A549 (cell line): ENCODE results near the gene MED22. TPM values are rescaled to one million over a fixed set of nuclear protein-coding genes. Genes with fewer than 3 reads are reported as not detected.
"Not testable (repeated sequence)": the region's sequence is repeated elsewhere in the genome, so short reads cannot be mapped to it uniquely, and the experiment has no call there.

Experiments used
- ATAC-seq, 2 experiments: fragments of 200-7000 bp in 1 of 2; fragments of >200 bp in 1 of 2; cut with Nextera tagmentation in 1 of 2; cut with Tn5 transposase in 1 of 2; 3 replicates each; pipeline versions ENCODE4 v1.8.0 to v1.9.1; 2018 to 2020; ENCODE audit warnings: mild to moderate bottlenecking in 1 of 2, moderate library complexity in 1 of 2
- CTCF ChIA-PET: fragments of 300-600 bp; sonication (Branson Sonifier 250); formaldehyde crosslinking; extraction: SDS; loops from one replicate; lab custom pipeline; 2021; ENCODE audit warnings: antibody characterized with exemption, inconsistent platforms; lab: Yijun Ruan, JAX
- POLR2A ChIA-PET: fragments of 350-600 bp; formaldehyde crosslinking; extraction: SDS; loops from one replicate; lab custom pipeline; 2021; ENCODE audit warnings: antibody characterized with exemption, inconsistent platforms; lab: Yijun Ruan, JAX
- DNase-seq, 2 experiments: peaks; one replicate each; pipeline versions ENCODE4 v3.0.0 to v3.0.0-alpha.2; 2011 to 2016; ENCODE audit warnings: low read depth in 1 of 2, low spot score in 1 of 2
- FAIRE-seq: peaks from 2 replicates; lab custom pipeline; 2011; peaks lifted over from hg19 to GRCh38; lab: Jason Lieb, UNC
- H3K27ac ChIP-seq, 2 experiments: fragments of >200 bp; sonication (Bioruptor Twin); formaldehyde crosslinking; 3 replicates each; pipeline ENCODE4 v1.5.1; 2016 to 2017
- H3K4me1 ChIP-seq: fragments of >200 bp; sonication (Bioruptor Twin); formaldehyde crosslinking; 3 replicates; pipeline ENCODE4 v1.6.1; 2016
- H3K4me2 ChIP-seq: fragments of >200 bp; sonication (Bioruptor Twin); formaldehyde crosslinking; 3 replicates; pipeline ENCODE4 v1.6.1; 2016
- H3K4me3 ChIP-seq: fragments of >200 bp; sonication (Bioruptor Twin); formaldehyde crosslinking; 3 replicates; pipeline ENCODE4 v1.5.1; 2016
- H3K9me3 ChIP-seq: fragments of >200 bp; sonication (Bioruptor Twin); formaldehyde crosslinking; 3 replicates; pipeline ENCODE4 v1.6.1; 2016
- BHLHE40 ChIP-seq: IDR thresholded peaks from 2 replicates; pipeline ENCODE4 v1.6.1; 2012; ENCODE audit warnings: low read depth, low read length, inconsistent platforms
- CBX2 ChIP-seq: fragments of 200-600 bp; sonication (generic); IDR thresholded peaks from 2 replicates; pipeline ENCODE4 v1.6.1; 2016; ENCODE audit warnings: low read depth, mild to moderate bottlenecking, borderline replicate concordance
- CEBPB ChIP-seq, 2 experiments: fragments of >200 bp in 1 of 2; sonication (Bioruptor Twin) in 1 of 2; formaldehyde crosslinking in 1 of 2; IDR thresholded peaks; 2 replicates each; pipeline ENCODE4 v1.6.1; 2012 to 2016
- CHD4 ChIP-seq: fragments of 200-600 bp; sonication (generic); IDR thresholded peaks from 2 replicates; pipeline ENCODE4 v1.6.1; 2016; ENCODE audit warnings: antibody characterized with exemption, mild to moderate bottlenecking, borderline replicate concordance
- FOSL2 ChIP-seq, 2 experiments: fragments of 450-650 bp in 1 of 2; fragments of >200 bp in 1 of 2; sonication (Bioruptor Twin) in 1 of 2; formaldehyde crosslinking; IDR thresholded peaks; 2 replicates each; pipeline versions ENCODE4 v1.5.0 to v1.6.1; 2016 to 2020; ENCODE audit warnings: mild to moderate bottlenecking in 1 of 2, moderate library complexity in 1 of 2
- GATA3 ChIP-seq: IDR thresholded peaks from 2 replicates; pipeline ENCODE4 v1.6.1; 2012; ENCODE audit warnings: borderline replicate concordance
- HES2 ChIP-seq: fragments of >200 bp; sonication (Bioruptor Twin); formaldehyde crosslinking; IDR thresholded peaks from 2 replicates; pipeline ENCODE4 v1.6.1; 2016
- JUNB ChIP-seq: fragments of >200 bp; sonication (Bioruptor Twin); formaldehyde crosslinking; IDR thresholded peaks from 2 replicates; pipeline ENCODE4 v1.6.1; 2016
- KDM1A ChIP-seq: fragments of 200-600 bp; sonication (generic); IDR thresholded peaks from 2 replicates; pipeline ENCODE4 v1.6.1; 2016; ENCODE audit warnings: low read depth, mild to moderate bottlenecking
- MAFK ChIP-seq: fragments of 450-650 bp; IDR thresholded peaks from 2 replicates; pipeline ENCODE4 v1.6.1; 2014; ENCODE audit not compliant: partially characterized antibody
- MYC ChIP-seq: IDR thresholded peaks from 2 replicates; pipeline ENCODE4 v1.6.1; 2012; ENCODE audit warnings: mild to moderate bottlenecking, inconsistent platforms, low read length, improper control_type of control experiment, borderline replicate concordance
- NPAS2 ChIP-seq: fragments of 250-450 bp; sonication (Bioruptor Pico); IDR thresholded peaks from 2 replicates; pipeline ENCODE4 v1.8.0; 2022; ENCODE audit warnings: mild to moderate bottlenecking, moderate library complexity, borderline replicate concordance
- PBX3 ChIP-seq: IDR thresholded peaks from 2 replicates; pipeline ENCODE4 v1.6.1; 2012
- POLR2A ChIP-seq: IDR thresholded peaks from 2 replicates; pipeline ENCODE4 v1.6.1; 2012; ENCODE audit warnings: mild to moderate bottlenecking, low read length
- SREBF2 ChIP-seq: fragments of 450-650 bp; IDR thresholded peaks from 2 replicates; pipeline ENCODE4 v1.6.1; 2014; ENCODE audit warnings: mild to moderate bottlenecking, moderate library complexity
- TFCP2L1 ChIP-seq: fragments of 250-450 bp; sonication (Bioruptor Pico); IDR thresholded peaks from 2 replicates; pipeline ENCODE4 v1.5.0; 2021; ENCODE audit warnings: mild to moderate bottlenecking
- TP53 ChIP-seq: fragments of 250-450 bp; sonication (Bioruptor Pico); IDR thresholded peaks from 2 replicates; pipeline ENCODE4 v1.5.0; 2021; ENCODE audit warnings: mild to moderate bottlenecking, moderate library complexity
- ZC3H11A ChIP-seq: fragments of 450-650 bp; IDR thresholded peaks from 2 replicates; pipeline ENCODE4 v1.6.1; 2014; ENCODE audit warnings: antibody characterized with exemption, mild to moderate bottlenecking
- WGBS: methylation state at CpG from one replicate; pipeline ENCODE4 v1.1.6; 2017; ENCODE audit errors: missing lambda C conversion rate; 5-methylcytosine and 5-hydroxymethylcytosine counted together
- polyA plus RNA-seq, 4 experiments: library from polyadenylated mRNA; depleted of rRNA in 3 of 4; stranded (reverse); fragments of >200 nt; fragmentation: RNase III in 1 of 4; extraction: RNeasy Plus Mini Kit Qiagen cat#74134 plus additional on column Dnase treatment in 1 of 4; gene quantifications; 2 replicates in 3 of 4; 3 replicates in 1 of 4; pipeline ENCODE4 v1.2.3, GENCODE V29; 2011 to 2017
- TF ChIP-seq, protein P1 (sequence below): IDR thresholded peaks from 2 replicates; pipeline ENCODE4 v1.6.1; 2012; ENCODE audit warnings: low read depth, borderline replicate concordance
- TF ChIP-seq, protein P2 (sequence below): fragments of 250-450 bp; sonication (Bioruptor Pico); IDR thresholded peaks from 2 replicates; pipeline ENCODE4 v1.5.0; 2021; ENCODE audit warnings: mild to moderate bottlenecking, moderate library complexity, borderline replicate concordance
- TF ChIP-seq, protein P3 (sequence below): fragments of 250-450 bp; sonication (Bioruptor Pico); IDR thresholded peaks from 2 replicates; pipeline ENCODE4 v1.5.0; 2020; ENCODE audit warnings: low read depth, mild to moderate bottlenecking, moderate library complexity

Gene MED22
- polyA plus RNA-seq, 2 of the 4 experiments (the other 2 are of a cell fraction): 15.7 to 22.0 TPM

DNA sequence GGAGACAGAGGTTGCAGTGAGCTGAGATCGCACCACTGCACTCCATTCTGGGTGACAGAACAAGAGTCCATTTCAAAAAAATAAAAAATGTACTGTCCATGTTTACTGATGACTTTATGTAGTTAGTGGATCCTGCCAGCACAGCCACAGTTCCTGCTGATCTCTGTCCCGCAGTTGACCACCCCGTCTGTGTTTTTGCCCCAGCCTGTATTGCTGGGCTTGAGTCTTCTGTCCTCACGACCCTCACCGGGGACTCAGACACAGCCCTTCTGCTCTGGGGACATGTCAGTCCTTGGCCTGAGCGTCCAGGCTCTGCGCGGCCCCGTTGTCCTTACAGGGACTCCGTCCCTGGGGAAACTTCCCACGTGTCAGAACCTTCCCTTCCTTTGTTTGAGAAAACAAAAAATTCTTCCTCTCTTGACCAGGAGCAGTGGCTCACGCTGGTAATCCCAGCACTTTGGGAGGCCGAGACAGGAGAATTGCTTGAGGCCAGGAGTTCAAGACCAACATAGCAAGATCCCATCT, 26.5 kb downstream of the MED22 start:
- H3K4me2 ChIP-seq: no peak overlapping the region
- H3K4me1 ChIP-seq: no peaks in the 10 kb centered on the region
- ATAC-seq (no peak), FAIRE-seq (no peak), DNase-seq (no peak)
- H3K27ac ChIP-seq: no peak overlapping the region
- WGBS: 67% methylated on average over 13 of the region's 13 CpGs
- CTCF ChIA-PET: interaction anchor here (0.9 to 1.8 kb wide), 2 partner anchors 82 to 136 kb away, joined by 5 read pairs; no protein-coding TSS in a partner anchor
- POLR2A ChIA-PET: no interaction called here
- H3K9me3 ChIP-seq: 0 out of 3 replicates have a peak, but pooled peaks cover 5% of the 10 kb centered on the region
- H3K4me3 ChIP-seq: no peak overlapping the region
- TF ChIP-seq CEBPB (IDR thresholded peaks at IDR 0.05) (no peak), CHD4 (no peak), HES2 (no peak), TFCP2L1 (no peak), BHLHE40 (no peak), ZC3H11A (no peak), FOSL2 (IDR thresholded peaks at IDR 0.05) (no peak), FOSL2 (CRISPR knock-in tag; IDR thresholded peaks at IDR 0.05) (no peak), NPAS2 (CRISPR knock-in tag) (no peak), POLR2A (no peak), KDM1A (no peak), PBX3 (no peak), TP53 (no peak), MYC (no peak), GATA3 (no peak), MAFK (no peak)
- TF ChIP-seq, protein P1, sequence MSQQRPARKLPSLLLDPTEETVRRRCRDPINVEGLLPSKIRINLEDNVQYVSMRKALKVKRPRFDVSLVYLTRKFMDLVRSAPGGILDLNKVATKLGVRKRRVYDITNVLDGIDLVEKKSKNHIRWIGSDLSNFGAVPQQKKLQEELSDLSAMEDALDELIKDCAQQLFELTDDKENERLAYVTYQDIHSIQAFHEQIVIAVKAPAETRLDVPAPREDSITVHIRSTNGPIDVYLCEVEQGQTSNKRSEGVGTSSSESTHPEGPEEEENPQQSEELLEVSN: no peak
- TF ChIP-seq, protein P2, sequence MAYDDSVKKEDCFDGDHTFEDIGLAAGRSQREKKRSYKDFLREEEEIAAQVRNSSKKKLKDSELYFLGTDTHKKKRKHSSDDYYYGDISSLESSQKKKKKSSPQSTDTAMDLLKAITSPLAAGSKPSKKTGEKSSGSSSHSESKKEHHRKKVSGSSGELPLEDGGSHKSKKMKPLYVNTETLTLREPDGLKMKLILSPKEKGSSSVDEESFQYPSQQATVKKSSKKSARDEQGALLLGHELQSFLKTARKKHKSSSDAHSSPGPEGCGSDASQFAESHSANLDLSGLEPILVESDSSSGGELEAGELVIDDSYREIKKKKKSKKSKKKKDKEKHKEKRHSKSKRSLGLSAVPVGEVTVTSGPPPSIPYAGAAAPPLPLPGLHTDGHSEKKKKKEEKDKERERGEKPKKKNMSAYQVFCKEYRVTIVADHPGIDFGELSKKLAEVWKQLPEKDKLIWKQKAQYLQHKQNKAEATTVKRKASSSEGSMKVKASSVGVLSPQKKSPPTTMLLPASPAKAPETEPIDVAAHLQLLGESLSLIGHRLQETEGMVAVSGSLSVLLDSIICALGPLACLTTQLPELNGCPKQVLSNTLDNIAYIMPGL (CRISPR knock-in tag): no peak
- TF ChIP-seq, protein P3, sequence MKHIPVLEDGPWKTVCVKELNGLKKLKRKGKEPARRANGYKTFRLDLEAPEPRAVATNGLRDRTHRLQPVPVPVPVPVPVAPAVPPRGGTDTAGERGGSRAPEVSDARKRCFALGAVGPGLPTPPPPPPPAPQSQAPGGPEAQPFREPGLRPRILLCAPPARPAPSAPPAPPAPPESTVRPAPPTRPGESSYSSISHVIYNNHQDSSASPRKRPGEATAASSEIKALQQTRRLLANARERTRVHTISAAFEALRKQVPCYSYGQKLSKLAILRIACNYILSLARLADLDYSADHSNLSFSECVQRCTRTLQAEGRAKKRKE (CRISPR knock-in tag): no peak
- TF ChIP-seq, all 56 proteins: peak for 0

GRCh38 chr9:133320421-133320881, 27.5 kb downstream of the MED22 start:
- no peak overlapping the region for H3K27ac ChIP-seq
- no peak for FAIRE-seq
- 64% methylated on average over 10 of the region's 13 CpGs for WGBS
- H3K4me2 ChIP-seq: no peak overlapping the region
- ChIA-PET CTCF (interaction anchor here (0.7 to 1.8 kb wide), 7 partner anchors 10 to 176 kb away, joined by 3 to 7 read pairs (median 4); no protein-coding TSS in a partner anchor), POLR2A (interaction anchor here (0.6 kb wide), 2 partner anchors 15 to 128 kb away, joined by 3 read pairs; no protein-coding TSS in a partner anchor)
- H3K9me3 ChIP-seq: 0 out of 3 replicates have a peak, but pooled peaks cover 5% of the 10 kb centered on the region
- ATAC-seq: peak; percentile 50 to 70; a peak in 4 of 6 replicates
- peak in 1 of 2 experiments; percentile 24 for DNase-seq
- no peaks in the 10 kb centered on the region for H3K4me1 ChIP-seq
- no peak overlapping the region for H3K4me3 ChIP-seq
- TF ChIP-seq CBX2 (no peak), SREBF2 (no peak), JUNB (no peak)

DNA sequence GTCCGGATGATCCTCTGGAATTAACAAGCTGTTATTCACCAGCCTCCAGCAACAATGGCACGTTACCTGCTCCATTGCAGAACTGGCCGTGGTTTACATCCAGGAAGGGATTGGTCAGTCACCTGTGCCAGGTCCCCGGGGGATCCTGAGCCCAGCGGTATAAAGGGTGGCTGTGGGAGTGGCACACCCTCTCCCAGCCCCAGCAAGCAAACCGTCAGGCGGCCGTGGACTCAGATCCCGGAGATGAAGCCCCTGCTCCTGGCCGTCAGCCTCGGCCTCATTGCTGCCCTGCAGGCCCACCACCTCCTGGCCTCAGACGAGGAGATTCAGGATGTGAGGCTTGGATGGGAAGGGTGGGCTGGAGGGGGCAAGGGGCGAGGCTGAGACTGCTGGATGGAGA, 30.4 kb downstream of the MED22 start:
- CTCF ChIA-PET, ATAC-seq: not testable (repeated sequence)

More for the DNA sequence above, 30.4 kb downstream of the MED22 start:
- H3K4me2 ChIP-seq, H3K4me1 ChIP-seq, DNase-seq, H3K9me3 ChIP-seq, FAIRE-seq, H3K4me3 ChIP-seq, H3K27ac ChIP-seq, POLR2A ChIA-PET: not testable (repeated sequence)
- WGBS: 40% methylated on average over 7 of the region's 13 CpGs
